Esophagus muscularis mucosa (tissue), 3 donors: ENCODE measurements around the gene SFR1.

ENCODE experiments used
- POLR2AphosphoS5 ChIP-seq, 2 donors: sonication (generic); formaldehyde crosslinking; IDR thresholded peaks; one replicate each; pipeline ENCODE4 v1.6.1; 2017; ENCODE audit warnings: antibody characterized with exemption in 2 of 2
- TF ChIP-seq, protein P1 (sequence below), 3 experiments: fragments of 200-600 bp in 2 of 3; fragments of 450-650 bp in 1 of 3; sonication (generic) in 2 of 3; IDR thresholded peaks; one replicate each; pipeline ENCODE4 v1.5.1; 2017 to 2019; ENCODE audit warnings: antibody characterized with exemption in 3 of 3, mild to moderate bottlenecking in 2 of 3, moderate library complexity in 1 of 3

- TF ChIP-seq, protein P1, sequence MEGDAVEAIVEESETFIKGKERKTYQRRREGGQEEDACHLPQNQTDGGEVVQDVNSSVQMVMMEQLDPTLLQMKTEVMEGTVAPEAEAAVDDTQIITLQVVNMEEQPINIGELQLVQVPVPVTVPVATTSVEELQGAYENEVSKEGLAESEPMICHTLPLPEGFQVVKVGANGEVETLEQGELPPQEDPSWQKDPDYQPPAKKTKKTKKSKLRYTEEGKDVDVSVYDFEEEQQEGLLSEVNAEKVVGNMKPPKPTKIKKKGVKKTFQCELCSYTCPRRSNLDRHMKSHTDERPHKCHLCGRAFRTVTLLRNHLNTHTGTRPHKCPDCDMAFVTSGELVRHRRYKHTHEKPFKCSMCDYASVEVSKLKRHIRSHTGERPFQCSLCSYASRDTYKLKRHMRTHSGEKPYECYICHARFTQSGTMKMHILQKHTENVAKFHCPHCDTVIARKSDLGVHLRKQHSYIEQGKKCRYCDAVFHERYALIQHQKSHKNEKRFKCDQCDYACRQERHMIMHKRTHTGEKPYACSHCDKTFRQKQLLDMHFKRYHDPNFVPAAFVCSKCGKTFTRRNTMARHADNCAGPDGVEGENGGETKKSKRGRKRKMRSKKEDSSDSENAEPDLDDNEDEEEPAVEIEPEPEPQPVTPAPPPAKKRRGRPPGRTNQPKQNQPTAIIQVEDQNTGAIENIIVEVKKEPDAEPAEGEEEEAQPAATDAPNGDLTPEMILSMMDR (IDR thresholded peaks at IDR 0.05), result no peak
- TF ChIP-seq POLR2AphosphoS5 (IDR thresholded peaks at IDR 0.05), result no peak
These were observed 29.8 kb downstream of the SFR1 start for GRCh38 chr10:104151737-104152136.
